ENCODE data around the gene FCRL3.
"Not testable (repeated sequence)": the region's sequence is repeated elsewhere in the genome, so short reads cannot be mapped to it uniquely, and the experiment has no call there.

The FCRL3 gene

GRCh38 chr1:157700732-157701131, at the start of gene FCRL3:
TSS of gene FCRL3 (minus strand) at chr1:157700769. CDS start at chr1:157700489, 280 bp downstream.
- H3K4me3 ChIP-seq (replicated peaks in 1 of 2; ENCODE audit: low read depth in 2 of 2, low read length in 2 of 2) = no peak within 1 kb of the TSS
- no peak for DNase-seq (ENCODE audit: low read depth in 2 of 2)

GRCh38 chr1:157748262-157748817, 47.8 kb upstream of the FCRL3 start:
- no peak overlapping the region for H3K4me3 ChIP-seq (replicated peaks in 1 of 2; ENCODE audit: low read depth in 2 of 2, low read length in 2 of 2)
- DNase-seq (ENCODE audit: low read depth in 2 of 2) = no peak
- no peak for TF ChIP-seq CTCF (IDR thresholded peaks at IDR 0.05; ENCODE audit: low read depth, low read length)

More at GRCh38 chr1:157700732-157701131, at the start of gene FCRL3:
- no peak for TF ChIP-seq CTCF (IDR thresholded peaks at IDR 0.05; ENCODE audit: low read depth, low read length)

GRCh38 chr1:157739229-157739901, 38.8 kb upstream of the FCRL3 start:
- no peak for TF ChIP-seq CTCF (IDR thresholded peaks at IDR 0.05; ENCODE audit: low read depth, low read length)
- no peak overlapping the region for H3K4me3 ChIP-seq (replicated peaks in 1 of 2; ENCODE audit: low read depth in 2 of 2, low read length in 2 of 2)
- no peak for DNase-seq (ENCODE audit: low read depth in 2 of 2)

GRCh38 chr1:157735991-157736390, 35.4 kb upstream of the FCRL3 start:
- not testable (repeated sequence) for H3K4me3 ChIP-seq (replicated peaks in 1 of 2; ENCODE audit: low read depth in 2 of 2, low read length in 2 of 2); DNase-seq (ENCODE audit: low read depth in 2 of 2)

- no peak for TF ChIP-seq CTCF (IDR thresholded peaks at IDR 0.05; ENCODE audit: low read depth, low read length)
- DNase-seq (ENCODE audit: low read depth in 2 of 2) = no peak
- H3K4me3 ChIP-seq (replicated peaks in 1 of 2; ENCODE audit: low read depth in 2 of 2, low read length in 2 of 2) = no peak overlapping the region
Observed at GRCh38 chr1:157734321-157734720, 33.8 kb upstream of the FCRL3 start.

- TF ChIP-seq CTCF (IDR thresholded peaks at IDR 0.05; ENCODE audit: low read depth, low read length) = no peak
- H3K4me3 ChIP-seq (replicated peaks in 1 of 2; ENCODE audit: low read depth in 2 of 2, low read length in 2 of 2) = no peak overlapping the region
- DNase-seq (ENCODE audit: low read depth in 2 of 2) = no peak
Observed at GRCh38 chr1:157732755-157733154, 32.2 kb upstream of the FCRL3 start.

- TF ChIP-seq CTCF (IDR thresholded peaks at IDR 0.05; ENCODE audit: low read depth, low read length) = no peak
- DNase-seq (ENCODE audit: low read depth in 2 of 2) = no peak
- H3K4me3 ChIP-seq (replicated peaks in 1 of 2; ENCODE audit: low read depth in 2 of 2, low read length in 2 of 2) = no peak overlapping the region
Observed at GRCh38 chr1:157725221-157725577, 24.6 kb upstream of the FCRL3 start.

Data from cardiac fibroblast (primary cell).